Measurements from ENCODE around the gene SH3RF2.

The SH3RF2 gene

GRCh38 chr5:145948047-145948446 is 11.7 kb downstream of the SH3RF2 start:
- Histone ChIP-seq H3K4me1 (ENCODE audit: insufficient read depth, low read length) (no peaks in the 10 kb centered on the region), H3K9ac (ENCODE audit: low read depth, low read length) (no peak overlapping the region), H3K4me3 (ENCODE audit: low read depth in 1 of 2, low read length in 2 of 2) (no peak overlapping the region), H3K4me2 (ENCODE audit: insufficient read depth, low read length) (no peak overlapping the region), H3K79me2 (ENCODE audit: insufficient read depth, low read length) (no peaks in the 10 kb centered on the region), H3K27ac (ENCODE audit: low read length) (no peak overlapping the region), H4K20me1 (ENCODE audit: insufficient read depth, low read length) (no peaks in the 10 kb centered on the region), H2AFZ (ENCODE audit: low read depth, low read length) (no peak overlapping the region), H3K36me3 (ENCODE audit: insufficient read depth, low read length) (no peaks in the 10 kb centered on the region), H3K9me3 (ENCODE audit: insufficient read depth, low read length, severe bottlenecking) (no peaks in the 10 kb centered on the region), H3K27me3 (ENCODE audit: insufficient read depth, low read length, poor library complexity) (no peaks in the 10 kb centered on the region)
- TF ChIP-seq EZH2 (IDR thresholded peaks at IDR 0.05; ENCODE audit: borderline replicate concordance, low read depth, low read length, severe bottlenecking) (no peak), CTCF (IDR thresholded peaks at IDR 0.05; ENCODE audit: borderline replicate concordance, extremely low read depth, low read length, poor library complexity, severe bottlenecking) (no peak)
- no peak for DNase-seq
- no peak for ATAC-seq (ENCODE audit: insufficient read depth, low read depth)

- no peak overlapping the region for H3K4me3 ChIP-seq (ENCODE audit: low read depth in 1 of 2, low read length in 2 of 2)
- no peaks in the 10 kb centered on the region for H3K9me3 ChIP-seq (ENCODE audit: insufficient read depth, low read length, severe bottlenecking)
- no peak overlapping the region for H3K4me2 ChIP-seq (ENCODE audit: insufficient read depth, low read length)
- TF ChIP-seq EZH2 (IDR thresholded peaks at IDR 0.05; ENCODE audit: borderline replicate concordance, low read depth, low read length, severe bottlenecking) = no peak
- no peak for TF ChIP-seq CTCF (IDR thresholded peaks at IDR 0.05; ENCODE audit: borderline replicate concordance, extremely low read depth, low read length, poor library complexity, severe bottlenecking)
- H3K36me3 ChIP-seq (ENCODE audit: insufficient read depth, low read length) = no peaks in the 10 kb centered on the region
- ATAC-seq (ENCODE audit: insufficient read depth, low read depth) (no peak), DNase-seq (no peak)
- H3K4me1 ChIP-seq (ENCODE audit: insufficient read depth, low read length) = no peaks in the 10 kb centered on the region
- H4K20me1 ChIP-seq (ENCODE audit: insufficient read depth, low read length) = no peaks in the 10 kb centered on the region
- H3K27ac ChIP-seq (ENCODE audit: low read length) = no peak overlapping the region
- H3K9ac ChIP-seq (ENCODE audit: low read depth, low read length) = no peak overlapping the region
- no peaks in the 10 kb centered on the region for H3K27me3 ChIP-seq (ENCODE audit: insufficient read depth, low read length, poor library complexity)
- no peak overlapping the region for H2AFZ ChIP-seq (ENCODE audit: low read depth, low read length)
- no peaks in the 10 kb centered on the region for H3K79me2 ChIP-seq (ENCODE audit: insufficient read depth, low read length)
Observed at GRCh38 chr5:145948921-145949320, 12.5 kb downstream of the SH3RF2 start.

- Histone ChIP-seq H3K27me3 (ENCODE audit: insufficient read depth, low read length, poor library complexity) (no peaks in the 10 kb centered on the region), H3K9me3 (ENCODE audit: insufficient read depth, low read length, severe bottlenecking) (no peaks in the 10 kb centered on the region), H3K4me2 (ENCODE audit: insufficient read depth, low read length) (no peak overlapping the region), H2AFZ (ENCODE audit: low read depth, low read length) (no peak overlapping the region), H3K36me3 (ENCODE audit: insufficient read depth, low read length) (no peaks in the 10 kb centered on the region), H3K4me3 (ENCODE audit: low read depth in 1 of 2, low read length in 2 of 2) (no peak overlapping the region), H3K9ac (ENCODE audit: low read depth, low read length) (no peak overlapping the region), H3K4me1 (ENCODE audit: insufficient read depth, low read length) (no peaks in the 10 kb centered on the region), H3K79me2 (ENCODE audit: insufficient read depth, low read length) (no peaks in the 10 kb centered on the region), H3K27ac (ENCODE audit: low read length) (no peak overlapping the region), H4K20me1 (ENCODE audit: insufficient read depth, low read length) (no peaks in the 10 kb centered on the region)
- ATAC-seq (ENCODE audit: insufficient read depth, low read depth) (no peak), DNase-seq (no peak)
- TF ChIP-seq EZH2 (IDR thresholded peaks at IDR 0.05; ENCODE audit: borderline replicate concordance, low read depth, low read length, severe bottlenecking) (no peak), CTCF (IDR thresholded peaks at IDR 0.05; ENCODE audit: borderline replicate concordance, extremely low read depth, low read length, poor library complexity, severe bottlenecking) (no peak)
Observed at GRCh38 chr5:145949474-145949873, 13.1 kb downstream of the SH3RF2 start.

- TF ChIP-seq CTCF (IDR thresholded peaks at IDR 0.05; ENCODE audit: borderline replicate concordance, extremely low read depth, low read length, poor library complexity, severe bottlenecking) = no peak
- no peak for TF ChIP-seq EZH2 (IDR thresholded peaks at IDR 0.05; ENCODE audit: borderline replicate concordance, low read depth, low read length, severe bottlenecking)
- Histone ChIP-seq H3K36me3 (ENCODE audit: insufficient read depth, low read length) (no peaks in the 10 kb centered on the region), H3K9ac (ENCODE audit: low read depth, low read length) (no peak overlapping the region), H3K4me2 (ENCODE audit: insufficient read depth, low read length) (no peak overlapping the region), H3K79me2 (ENCODE audit: insufficient read depth, low read length) (no peaks in the 10 kb centered on the region), H3K27ac (ENCODE audit: low read length) (no peak overlapping the region), H3K9me3 (ENCODE audit: insufficient read depth, low read length, severe bottlenecking) (no peaks in the 10 kb centered on the region), H4K20me1 (ENCODE audit: insufficient read depth, low read length) (no peaks in the 10 kb centered on the region), H3K4me3 (ENCODE audit: low read depth in 1 of 2, low read length in 2 of 2) (no peak overlapping the region), H2AFZ (ENCODE audit: low read depth, low read length) (no peak overlapping the region), H3K27me3 (ENCODE audit: insufficient read depth, low read length, poor library complexity) (no peaks in the 10 kb centered on the region), H3K4me1 (ENCODE audit: insufficient read depth, low read length) (no peaks in the 10 kb centered on the region)
- DNase-seq (no peak), ATAC-seq (ENCODE audit: insufficient read depth, low read depth) (no peak)
Observed at GRCh38 chr5:145951071-145951470, 14.7 kb downstream of the SH3RF2 start.

Measured in DND-41 (cell line).